ENCODE results near the gene DTX3.
"Not testable (repeated sequence)": the region's sequence is repeated elsewhere in the genome, so short reads cannot be mapped to it uniquely, and the experiment has no call there.

DTX3 gene

DNA sequence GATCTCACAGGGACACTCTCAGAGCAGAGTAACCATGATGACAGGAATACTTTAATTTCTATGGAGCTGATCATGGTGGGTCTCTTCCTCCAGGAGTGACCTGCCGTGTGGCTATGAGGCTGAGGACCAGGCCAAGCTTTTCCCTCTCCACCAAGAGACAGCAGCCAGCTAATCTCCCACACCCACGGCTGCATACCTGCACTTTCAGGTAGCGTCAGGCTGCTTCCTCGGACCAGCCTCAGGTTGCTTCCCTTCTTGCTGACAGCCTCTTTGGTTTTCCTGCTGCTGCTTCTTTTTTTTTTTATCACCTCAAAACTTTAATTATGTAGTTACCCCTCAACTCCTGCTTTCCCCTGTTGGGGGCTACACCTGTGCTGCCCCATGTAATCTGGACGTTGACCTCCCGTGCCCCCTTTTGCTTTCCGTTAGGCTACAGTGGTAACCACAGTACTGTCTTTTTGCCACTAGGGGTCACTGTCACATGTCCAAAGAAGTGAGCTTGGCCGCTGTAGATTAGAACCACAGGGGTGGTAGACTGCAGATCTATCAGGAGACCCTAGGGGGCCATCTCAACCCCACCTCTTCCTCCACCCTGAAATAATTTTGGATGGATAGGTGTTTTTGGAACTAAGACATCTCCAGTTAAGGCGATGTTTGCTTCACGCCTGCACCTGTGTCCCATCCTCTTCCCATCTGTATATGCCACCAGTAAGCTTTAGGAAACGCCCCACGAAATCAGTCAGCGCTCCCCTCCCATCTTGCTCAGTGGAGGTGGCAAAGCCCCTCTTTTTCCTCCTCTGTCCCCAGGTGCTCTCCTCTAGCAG lies 21.4 kb upstream of the DTX3 start:
- DNase-seq (ENCODE audit: low spot score) = peak; percentile 89
- TF ChIP-seq CTCF (IDR thresholded peaks at IDR 0.05; ENCODE audit: extremely low read depth, missing control alignments) = peak; percentile 75

- DNase-seq (ENCODE audit: low spot score) = no peak
- TF ChIP-seq CTCF (IDR thresholded peaks at IDR 0.05; ENCODE audit: extremely low read depth, missing control alignments) = no peak
These were observed 20.6 kb upstream of the DTX3 start for GRCh38 chr12:57584050-57584449.

- no peak for TF ChIP-seq CTCF (IDR thresholded peaks at IDR 0.05; ENCODE audit: extremely low read depth, missing control alignments)
- DNase-seq (ENCODE audit: low spot score) = no peak
These were observed 19.9 kb upstream of the DTX3 start for GRCh38 chr12:57584690-57585089.

- no peak for DNase-seq (ENCODE audit: low spot score)
- TF ChIP-seq CTCF (IDR thresholded peaks at IDR 0.05; ENCODE audit: extremely low read depth, missing control alignments) = no peak
These were observed 19.5 kb upstream of the DTX3 start for GRCh38 chr12:57585156-57585555.

GRCh38 chr12:57586128-57586527 lies 18.5 kb upstream of the DTX3 start:
- TF ChIP-seq CTCF (IDR thresholded peaks at IDR 0.05; ENCODE audit: extremely low read depth, missing control alignments) = no peak

GRCh38 chr12:57586832-57587429 lies 17.7 kb upstream of the DTX3 start:
- DNase-seq (ENCODE audit: low spot score) = no peak
- TF ChIP-seq CTCF (IDR thresholded peaks at IDR 0.05; ENCODE audit: extremely low read depth, missing control alignments) = no peak

More at GRCh38 chr12:57586128-57586527, 18.5 kb upstream of the DTX3 start:
- no peak for DNase-seq (ENCODE audit: low spot score)

DNA sequence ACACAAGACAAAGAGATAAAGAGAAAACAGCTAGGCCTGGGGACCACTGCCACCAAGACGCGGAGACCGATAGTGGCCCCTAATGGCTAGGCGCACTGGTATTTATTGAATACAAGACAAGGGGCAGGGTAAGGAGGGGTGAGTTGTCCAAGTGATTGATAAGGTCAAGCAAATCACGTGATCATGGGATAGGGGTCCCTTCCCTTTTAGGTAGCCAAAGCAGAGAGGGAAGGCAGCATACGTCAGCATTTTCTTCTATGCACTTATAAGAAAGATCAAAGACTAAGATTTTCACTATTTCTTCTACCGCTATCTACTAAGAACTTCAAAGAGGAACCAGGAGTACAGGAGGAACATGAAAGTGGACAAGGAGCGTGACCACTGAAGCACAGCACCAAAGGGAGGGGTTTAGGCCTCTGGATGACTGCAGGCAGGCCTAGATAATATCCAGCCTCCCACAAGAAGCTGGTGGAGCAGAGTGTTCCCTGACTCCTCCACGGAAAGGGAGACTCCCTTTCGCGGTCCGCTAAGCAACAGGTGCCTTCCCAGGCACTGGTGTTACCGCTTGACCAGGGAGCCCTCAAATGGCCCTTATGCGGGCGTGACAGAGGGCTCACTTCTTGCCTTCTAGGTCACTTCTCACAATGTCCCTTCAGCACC lies 15.5 kb upstream of the DTX3 start:
- DNase-seq (ENCODE audit: low spot score) = not testable (repeated sequence)
